ENCODE results near the gene MUC13.

Gene MUC13

DNA sequence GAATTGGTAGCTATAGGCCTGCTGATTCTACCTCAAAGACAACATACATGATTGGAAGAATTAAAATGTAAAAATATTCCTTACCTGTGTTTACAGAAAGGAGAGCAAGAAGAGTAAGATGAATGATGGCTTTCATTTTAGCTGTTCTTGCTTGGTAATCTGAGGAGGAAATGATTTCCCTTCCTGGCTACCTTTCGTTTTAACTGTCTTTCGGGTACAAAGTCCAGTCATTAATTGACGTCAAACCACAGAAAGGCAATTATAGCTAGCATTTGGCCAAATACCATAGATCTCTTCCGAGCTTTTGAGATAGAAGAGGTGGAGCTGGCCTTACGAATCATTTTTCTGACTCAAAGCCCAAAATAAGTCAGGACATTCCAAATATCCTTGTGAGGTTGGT lies at the start of gene MUC13:
TSS of gene MUC13 (minus strand) at position 175 of the 400 bp plus-strand sequence. CDS start at position 136, 39 bp downstream.
- ChIA-PET POLR2A (no interaction called here), CTCF (interaction anchor here (1.0 kb wide), 1 partner anchor 174 kb away, joined by 4 read pairs; no protein-coding TSS in a partner anchor)
- DNase-seq (ENCODE audit: extremely low spot score) = no peak
- no peak for TF ChIP-seq HDGF (IDR thresholded peaks at IDR 0.05; ENCODE audit: borderline replicate concordance)
- TF ChIP-seq FOXA1 (IDR thresholded peaks at IDR 0.05) = no peak
- TF ChIP-seq BHLHE40 (IDR thresholded peaks at IDR 0.05; ENCODE audit: borderline replicate concordance) = no peak
- no peak for TF ChIP-seq FOXK2 (IDR thresholded peaks at IDR 0.05)
- no peak for TF ChIP-seq TARDBP (IDR thresholded peaks at IDR 0.05)
- no peak for TF ChIP-seq L3MBTL2 (conservative IDR thresholded peaks at IDR 0.05)
- TF ChIP-seq, protein P1, sequence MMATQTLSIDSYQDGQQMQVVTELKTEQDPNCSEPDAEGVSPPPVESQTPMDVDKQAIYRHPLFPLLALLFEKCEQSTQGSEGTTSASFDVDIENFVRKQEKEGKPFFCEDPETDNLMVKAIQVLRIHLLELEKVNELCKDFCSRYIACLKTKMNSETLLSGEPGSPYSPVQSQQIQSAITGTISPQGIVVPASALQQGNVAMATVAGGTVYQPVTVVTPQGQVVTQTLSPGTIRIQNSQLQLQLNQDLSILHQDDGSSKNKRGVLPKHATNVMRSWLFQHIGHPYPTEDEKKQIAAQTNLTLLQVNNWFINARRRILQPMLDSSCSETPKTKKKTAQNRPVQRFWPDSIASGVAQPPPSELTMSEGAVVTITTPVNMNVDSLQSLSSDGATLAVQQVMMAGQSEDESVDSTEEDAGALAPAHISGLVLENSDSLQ (IDR thresholded peaks at IDR 0.05) = no peak
- no peak for TF ChIP-seq ELF4 (IDR thresholded peaks at IDR 0.05)
- TF ChIP-seq LEF1 (IDR thresholded peaks at IDR 0.05; ENCODE audit: borderline replicate concordance) = no peak
- TF ChIP-seq CTBP1 (IDR thresholded peaks at IDR 0.05; ENCODE audit: borderline replicate concordance) = no peak
- TF ChIP-seq ZNF384 (IDR thresholded peaks at IDR 0.05) = no peak
- TF ChIP-seq NFRKB (IDR thresholded peaks at IDR 0.05) = no peak
- no peak for TF ChIP-seq ARNT (IDR thresholded peaks at IDR 0.05)
- no peak for TF ChIP-seq SP1 (IDR thresholded peaks at IDR 0.05)
- TF ChIP-seq FOXM1 (IDR thresholded peaks at IDR 0.05; ENCODE audit: borderline replicate concordance) = no peak

- CTCF ChIA-PET = no interaction called here
Measured at GRCh38 chr3:124982855-124983254, 48.3 kb upstream of the MUC13 start.

DNA sequence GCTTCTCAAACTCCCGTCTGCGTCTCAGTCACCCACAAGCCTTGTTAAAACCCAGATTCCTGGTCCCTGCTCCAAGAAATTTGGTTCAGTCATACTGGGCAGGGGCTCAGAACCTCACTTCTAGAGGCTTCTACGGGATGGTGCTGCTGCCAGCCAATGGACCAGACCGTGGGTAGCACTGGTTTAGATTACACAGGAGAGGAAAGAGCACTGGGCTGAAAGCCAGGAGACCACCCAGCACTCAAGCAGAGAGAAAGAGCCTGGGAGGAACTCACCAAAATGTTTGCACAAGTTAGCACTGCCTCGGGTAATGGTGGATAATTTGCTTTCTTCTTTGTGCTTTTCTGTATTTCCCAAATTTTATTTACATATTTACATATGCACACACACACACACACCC lies 46.9 kb upstream of the MUC13 start:
- POLR2A ChIA-PET = no interaction called here
- CTCF ChIA-PET = no interaction called here
- no peak for DNase-seq (ENCODE audit: extremely low spot score)
- no peak for TF ChIP-seq FOXK2 (IDR thresholded peaks at IDR 0.05)
- TF ChIP-seq FOXA1 (IDR thresholded peaks at IDR 0.05) = no peak
- no peak for TF ChIP-seq CTBP1 (IDR thresholded peaks at IDR 0.05; ENCODE audit: borderline replicate concordance)
- TF ChIP-seq L3MBTL2 (conservative IDR thresholded peaks at IDR 0.05) = no peak
- no peak for TF ChIP-seq SP1 (IDR thresholded peaks at IDR 0.05)
- TF ChIP-seq, protein P1 (IDR thresholded peaks at IDR 0.05) = no peak
- TF ChIP-seq FOXM1 (IDR thresholded peaks at IDR 0.05; ENCODE audit: borderline replicate concordance) = no peak
- no peak for TF ChIP-seq SUZ12 (IDR thresholded peaks at IDR 0.05)
- TF ChIP-seq LEF1 (IDR thresholded peaks at IDR 0.05; ENCODE audit: borderline replicate concordance) = no peak
- no peak for TF ChIP-seq NFRKB (IDR thresholded peaks at IDR 0.05)
- no peak for TF ChIP-seq ZNF384 (IDR thresholded peaks at IDR 0.05)
- TF ChIP-seq HDGF (IDR thresholded peaks at IDR 0.05; ENCODE audit: borderline replicate concordance) = no peak
- no peak for TF ChIP-seq ELF4 (IDR thresholded peaks at IDR 0.05)
- TF ChIP-seq ARNT (IDR thresholded peaks at IDR 0.05) = no peak

More at GRCh38 chr3:124982855-124983254, 48.3 kb upstream of the MUC13 start:
- DNase-seq (ENCODE audit: extremely low spot score) = no peak
- TF ChIP-seq SUZ12 (IDR thresholded peaks at IDR 0.05) (no peak), CTBP1 (IDR thresholded peaks at IDR 0.05; ENCODE audit: borderline replicate concordance) (no peak), ZNF384 (IDR thresholded peaks at IDR 0.05) (no peak), LEF1 (IDR thresholded peaks at IDR 0.05; ENCODE audit: borderline replicate concordance) (no peak), NFRKB (IDR thresholded peaks at IDR 0.05) (no peak), BHLHE40 (IDR thresholded peaks at IDR 0.05; ENCODE audit: borderline replicate concordance) (no peak), FOXK2 (IDR thresholded peaks at IDR 0.05) (no peak), TARDBP (IDR thresholded peaks at IDR 0.05) (no peak), SP1 (IDR thresholded peaks at IDR 0.05) (no peak), HDGF (IDR thresholded peaks at IDR 0.05; ENCODE audit: borderline replicate concordance) (no peak)
- POLR2A ChIA-PET = no interaction called here

DNA sequence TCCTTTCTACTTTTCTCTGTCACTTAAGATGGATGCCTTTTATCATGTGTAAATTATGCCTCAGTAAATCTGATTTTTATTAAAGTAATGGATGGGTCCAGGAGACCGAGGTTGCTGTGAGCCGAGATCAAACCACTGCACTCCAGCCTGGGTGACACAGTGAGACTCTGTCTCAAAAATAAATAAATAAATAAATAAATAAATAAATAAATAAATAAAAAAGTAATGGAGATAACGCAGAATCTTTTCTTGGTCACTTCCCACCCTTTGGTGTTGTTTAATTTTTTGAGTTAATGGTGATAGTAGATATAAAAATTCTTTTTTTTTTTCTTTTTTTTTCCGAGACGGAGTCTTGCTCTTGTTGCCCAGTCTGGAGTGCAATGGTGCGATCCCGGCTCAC lies 44.1 kb upstream of the MUC13 start:
- ChIA-PET CTCF (no interaction called here), POLR2A (no interaction called here)
- no peak for DNase-seq (ENCODE audit: extremely low spot score)
- no peak for TF ChIP-seq ELF4 (IDR thresholded peaks at IDR 0.05)
- TF ChIP-seq SP1 (IDR thresholded peaks at IDR 0.05) = no peak
- no peak for TF ChIP-seq ARNT (IDR thresholded peaks at IDR 0.05)
- no peak for TF ChIP-seq FOXM1 (IDR thresholded peaks at IDR 0.05; ENCODE audit: borderline replicate concordance)
- TF ChIP-seq FOXA1 (IDR thresholded peaks at IDR 0.05) = no peak
- TF ChIP-seq NFRKB (IDR thresholded peaks at IDR 0.05) = no peak
- TF ChIP-seq SUZ12 (IDR thresholded peaks at IDR 0.05) = no peak
- no peak for TF ChIP-seq ZNF384 (IDR thresholded peaks at IDR 0.05)
- no peak for TF ChIP-seq TARDBP (IDR thresholded peaks at IDR 0.05)
- no peak for TF ChIP-seq LEF1 (IDR thresholded peaks at IDR 0.05; ENCODE audit: borderline replicate concordance)
- TF ChIP-seq CTBP1 (IDR thresholded peaks at IDR 0.05; ENCODE audit: borderline replicate concordance) = no peak
- no peak for TF ChIP-seq BHLHE40 (IDR thresholded peaks at IDR 0.05; ENCODE audit: borderline replicate concordance)
- TF ChIP-seq, protein P1 (IDR thresholded peaks at IDR 0.05) = no peak
- no peak for TF ChIP-seq FOXK2 (IDR thresholded peaks at IDR 0.05)
- TF ChIP-seq L3MBTL2 (conservative IDR thresholded peaks at IDR 0.05) = no peak
- no peak for TF ChIP-seq HDGF (IDR thresholded peaks at IDR 0.05; ENCODE audit: borderline replicate concordance)

- ChIA-PET CTCF (no interaction called here), POLR2A (no interaction called here)
- DNase-seq (ENCODE audit: extremely low spot score) = no peak
- no peak for TF ChIP-seq FOXM1 (IDR thresholded peaks at IDR 0.05; ENCODE audit: borderline replicate concordance)
- TF ChIP-seq FOXA1 (IDR thresholded peaks at IDR 0.05) = no peak
- no peak for TF ChIP-seq SUZ12 (IDR thresholded peaks at IDR 0.05)
- no peak for TF ChIP-seq CTBP1 (IDR thresholded peaks at IDR 0.05; ENCODE audit: borderline replicate concordance)
Measured at GRCh38 chr3:124976383-124976782, 41.8 kb upstream of the MUC13 start.

- no peak for DNase-seq (ENCODE audit: extremely low spot score)
- ChIA-PET POLR2A (no interaction called here), CTCF (interaction anchor here (0.6 kb wide), 1 partner anchor 36 kb away, joined by 3 read pairs; no protein-coding TSS in a partner anchor)
- TF ChIP-seq CTBP1 (IDR thresholded peaks at IDR 0.05; ENCODE audit: borderline replicate concordance) (no peak), SP1 (IDR thresholded peaks at IDR 0.05) (no peak), TARDBP (IDR thresholded peaks at IDR 0.05) (no peak), BHLHE40 (IDR thresholded peaks at IDR 0.05; ENCODE audit: borderline replicate concordance) (no peak)
- TF ChIP-seq, protein P1 (IDR thresholded peaks at IDR 0.05) = no peak
Measured at GRCh38 chr3:124974691-124975090, 40.1 kb upstream of the MUC13 start.

All from HEK293T (cell line).